HG03571 (cell line): ENCODE results near the gene LBHD2.
"Not testable (repeated sequence)": the region's sequence is repeated elsewhere in the genome, so short reads cannot be mapped to it uniquely, and the experiment has no call there.

Source experiments
- ATAC-seq: cut with Tn5 transposase; IDR thresholded peaks from one replicate; pipeline ENCODE4 v1.9.1; 2021; ENCODE audit not compliant: unreplicated experiment

The LBHD2 gene

DNA sequence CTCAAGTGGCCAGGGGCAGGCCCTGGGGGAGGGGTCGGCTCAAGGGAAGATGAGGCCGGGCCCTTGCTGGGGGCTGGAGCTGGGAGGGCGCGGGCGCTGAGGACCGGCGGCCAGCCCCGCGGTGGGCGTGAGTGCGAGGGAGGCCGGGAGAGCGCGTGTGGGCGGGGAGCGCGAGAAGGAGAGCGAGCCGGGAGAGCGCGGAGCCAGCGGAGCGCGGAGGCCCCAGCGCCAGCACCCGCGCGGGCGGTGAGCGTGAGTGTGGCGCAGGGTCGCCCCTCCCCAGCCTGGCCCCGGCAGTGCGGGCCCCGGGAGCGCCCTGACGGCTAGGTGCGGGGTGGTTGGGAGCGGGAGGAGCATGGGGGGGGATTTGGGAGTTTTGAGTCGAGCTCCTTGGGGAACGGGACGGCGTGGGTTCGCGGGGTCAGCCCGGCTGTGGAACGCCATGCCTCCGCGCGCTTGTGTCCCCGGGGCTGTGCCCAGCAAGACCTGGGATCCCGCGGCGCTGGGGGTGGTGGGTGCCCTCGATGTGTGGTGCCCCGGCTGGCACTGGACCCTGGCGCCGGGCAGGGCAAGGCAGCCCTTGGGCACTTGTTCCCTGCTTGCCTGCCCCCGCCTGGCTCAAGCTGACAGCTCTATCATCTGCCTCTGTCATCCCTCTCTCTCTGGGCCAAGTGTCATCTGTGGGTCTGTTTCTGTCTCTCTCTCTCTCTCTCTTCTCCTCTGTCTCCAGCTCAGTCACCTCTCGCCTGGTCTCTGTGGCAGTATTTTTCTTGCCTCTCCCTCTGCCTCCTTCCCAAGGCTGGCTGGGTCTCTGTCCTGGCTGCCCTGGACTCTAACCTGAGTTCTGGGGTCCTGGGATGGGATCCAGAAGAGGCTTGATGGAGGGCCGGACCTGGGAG, at the start of gene LBHD2:
Gene LBHD2, plus strand, starts transcription at position 190 of the 899 bp plus-strand sequence. CDS start 1,803 bp downstream, outside the sequence.
- ATAC-seq = no peak

DNA sequence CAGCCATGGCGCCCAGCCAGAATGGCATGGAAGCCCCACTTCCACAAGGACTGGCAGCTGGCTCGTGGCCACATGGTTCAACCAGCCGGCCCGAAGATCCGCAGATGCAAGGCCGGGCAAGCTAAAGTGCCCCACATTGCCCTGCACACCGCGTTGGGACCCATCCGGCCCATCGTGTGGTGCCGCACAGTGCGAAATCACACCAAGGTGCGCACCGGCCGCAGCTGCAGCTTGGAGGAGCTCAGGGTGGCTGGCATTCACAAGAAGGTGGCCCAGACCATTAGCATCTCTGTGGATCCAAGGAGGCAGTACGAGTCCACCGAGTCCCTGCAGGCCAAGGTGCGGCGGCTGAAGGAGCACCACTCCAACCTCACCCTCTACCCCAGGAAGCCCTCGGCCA, 42.5 kb upstream of the LBHD2 start:
- no peak for ATAC-seq

DNA sequence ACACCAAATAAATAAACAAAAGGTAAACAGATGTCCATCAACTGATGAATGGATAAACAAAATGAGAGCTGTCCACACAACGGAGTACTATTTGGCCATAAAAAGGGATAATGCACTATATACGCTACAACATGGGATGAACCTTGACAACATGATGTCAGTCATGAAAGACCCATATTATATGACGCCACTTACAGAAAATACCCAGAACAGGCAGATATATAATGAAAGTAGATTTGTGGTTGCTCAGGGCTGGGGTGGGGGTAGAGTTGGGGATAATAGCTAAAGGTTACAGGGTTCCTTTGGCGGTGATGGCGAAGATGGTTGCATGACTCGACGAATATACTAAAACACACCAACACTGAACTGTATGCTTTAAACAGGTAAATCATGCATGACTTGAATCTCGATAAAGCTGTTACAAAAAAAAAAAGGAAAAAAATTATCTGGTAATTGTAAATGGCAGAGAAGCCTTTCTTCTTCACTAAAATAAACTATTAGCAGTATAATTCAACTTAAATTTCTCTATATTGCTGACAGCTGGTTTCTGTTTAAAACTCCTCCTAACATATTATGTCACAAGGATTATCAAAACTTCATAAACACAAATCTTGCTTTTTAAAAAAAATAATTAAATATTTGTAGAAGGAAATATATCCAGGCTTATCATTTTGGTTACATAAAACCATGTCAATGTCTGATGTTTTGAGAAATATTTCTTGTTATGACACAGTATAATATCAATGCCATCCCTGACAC, 40.6 kb upstream of the LBHD2 start:
- no peak for ATAC-seq

DNA sequence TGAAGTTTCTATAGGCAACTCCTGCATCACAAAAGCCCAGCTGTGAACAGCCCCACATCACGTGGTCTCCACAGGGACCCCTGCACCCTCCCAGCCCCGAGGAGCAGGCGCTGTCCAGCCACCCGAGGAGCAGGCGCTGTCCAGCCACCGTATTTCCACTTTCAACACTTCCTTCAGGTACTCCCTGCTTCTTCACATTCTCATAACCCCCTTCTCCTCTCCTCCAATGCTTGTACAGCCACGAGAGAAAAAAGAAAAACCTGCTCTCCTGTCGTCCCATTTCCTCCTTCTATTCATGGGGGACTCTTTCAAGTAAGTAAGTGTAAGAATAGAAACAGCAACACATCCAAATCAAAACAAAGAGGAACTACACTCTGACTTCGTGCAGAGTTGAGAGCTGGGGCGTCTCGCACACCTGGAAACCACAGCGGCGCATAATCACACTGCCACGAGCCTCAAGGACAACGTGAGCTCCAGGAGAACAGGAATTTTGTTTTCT, 38.6 kb upstream of the LBHD2 start:
- ATAC-seq = no peak

DNA sequence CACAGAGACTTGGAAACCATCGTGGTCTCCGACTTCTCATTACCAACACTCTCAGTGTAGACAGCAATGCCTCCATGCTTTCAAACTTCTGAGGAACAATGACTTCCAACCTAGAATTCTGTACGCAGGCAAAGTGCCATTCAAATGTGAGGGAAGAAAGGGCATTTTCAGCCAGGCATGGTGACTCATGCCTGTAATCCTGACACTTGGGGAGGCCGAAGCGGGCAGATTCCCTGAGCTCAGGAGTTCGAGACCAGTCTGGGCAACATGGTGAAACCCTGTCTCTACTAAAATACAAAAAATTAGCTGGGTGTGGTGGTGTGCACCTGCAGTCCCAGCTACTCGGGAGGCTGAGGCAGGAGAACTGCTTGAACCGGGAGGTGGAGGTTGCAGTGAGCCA, 36.6 kb upstream of the LBHD2 start:
- ATAC-seq = not testable (repeated sequence)

DNA sequence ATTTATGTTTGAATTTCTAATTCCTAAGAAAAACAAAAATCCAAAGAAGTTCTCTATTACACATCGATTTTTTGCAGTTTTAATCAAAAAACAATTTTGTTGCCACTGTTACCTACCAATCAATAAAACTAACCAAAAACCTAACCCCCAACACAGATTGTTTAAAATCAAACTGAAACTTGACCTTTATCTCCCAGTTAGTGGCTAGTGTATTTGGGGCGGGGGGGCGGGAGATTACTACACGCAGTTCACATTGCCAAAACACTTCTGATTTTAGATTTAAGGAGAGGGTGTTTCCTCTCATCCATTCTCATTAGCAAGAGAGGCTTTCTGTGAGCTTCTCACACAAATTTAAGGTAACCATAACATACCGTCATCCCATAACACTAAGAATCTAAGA, 33.1 kb upstream of the LBHD2 start:
- ATAC-seq = no peak

DNA sequence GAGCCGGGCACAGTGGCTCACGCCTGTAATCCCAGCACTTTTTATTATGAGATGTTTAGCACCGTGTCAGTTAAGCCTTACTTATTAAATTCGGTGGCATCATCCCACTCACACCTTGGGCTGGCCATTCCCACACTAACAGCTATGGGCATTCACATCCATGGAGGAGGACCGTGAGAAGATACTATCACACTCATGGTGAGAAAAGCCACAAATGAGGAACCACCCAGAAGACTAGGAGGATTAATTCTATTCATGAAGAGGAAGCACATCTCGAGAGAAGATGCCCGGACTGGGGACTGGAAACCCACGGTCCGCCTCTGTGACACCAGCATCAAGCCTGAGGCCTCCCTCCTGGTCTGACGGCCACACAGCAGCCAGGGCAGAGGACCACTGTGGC, 31.6 kb upstream of the LBHD2 start:
- no peak for ATAC-seq

DNA sequence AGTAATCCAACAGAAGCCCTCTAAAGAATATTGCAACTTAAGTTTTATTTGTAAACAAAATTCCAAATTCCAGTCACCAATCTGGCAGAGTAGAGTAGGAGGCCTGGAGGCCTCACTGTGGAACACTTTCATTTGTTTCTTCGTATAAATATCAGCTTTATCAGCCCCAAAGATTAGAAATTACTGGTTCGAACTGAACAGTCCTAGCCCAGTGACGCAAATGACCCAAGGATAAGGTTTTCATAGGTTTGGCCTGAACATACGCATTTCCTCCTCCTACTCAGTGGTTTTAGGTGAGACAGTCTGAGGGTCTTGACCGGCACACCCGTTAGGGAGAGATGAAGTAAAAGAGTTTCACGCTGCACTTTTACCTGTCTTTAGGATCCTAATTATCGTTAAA, 28.3 kb upstream of the LBHD2 start:
- no peak for ATAC-seq

DNA sequence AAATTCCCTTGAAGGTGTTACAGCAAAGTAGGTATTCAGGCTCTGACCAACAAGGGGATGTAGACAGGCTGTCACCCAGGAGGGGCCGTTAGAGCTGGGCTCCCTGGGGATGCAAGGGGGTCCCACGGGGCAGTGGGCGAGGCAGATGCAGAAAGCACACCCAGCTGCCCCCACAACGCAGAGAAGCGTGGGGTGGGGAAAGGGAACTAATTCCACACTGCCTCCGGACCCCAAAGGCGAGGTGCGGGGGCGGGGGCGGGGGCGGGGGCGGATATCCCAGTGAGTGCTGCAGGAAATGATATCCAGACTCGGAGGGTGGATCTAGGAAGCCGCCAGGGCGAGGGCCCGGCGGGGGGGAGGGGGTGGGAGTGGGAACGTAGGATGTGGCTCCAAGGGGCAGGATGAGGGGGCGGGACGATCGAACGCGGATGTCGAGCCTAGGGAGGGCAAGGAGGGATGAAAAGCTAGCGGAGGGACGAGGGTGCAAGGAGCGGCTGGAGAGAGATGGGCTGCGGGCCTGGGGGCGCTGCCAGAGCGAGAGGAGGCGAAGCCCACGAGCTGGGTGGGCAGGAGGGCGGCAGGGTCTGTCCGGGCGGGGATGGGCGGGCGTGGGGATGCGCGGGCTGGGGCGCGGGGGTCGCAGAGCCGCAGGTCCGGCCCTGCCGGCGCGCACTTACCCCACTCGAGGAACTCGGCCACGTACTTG, 27.5 kb upstream of the LBHD2 start:
- ATAC-seq = no peak

DNA sequence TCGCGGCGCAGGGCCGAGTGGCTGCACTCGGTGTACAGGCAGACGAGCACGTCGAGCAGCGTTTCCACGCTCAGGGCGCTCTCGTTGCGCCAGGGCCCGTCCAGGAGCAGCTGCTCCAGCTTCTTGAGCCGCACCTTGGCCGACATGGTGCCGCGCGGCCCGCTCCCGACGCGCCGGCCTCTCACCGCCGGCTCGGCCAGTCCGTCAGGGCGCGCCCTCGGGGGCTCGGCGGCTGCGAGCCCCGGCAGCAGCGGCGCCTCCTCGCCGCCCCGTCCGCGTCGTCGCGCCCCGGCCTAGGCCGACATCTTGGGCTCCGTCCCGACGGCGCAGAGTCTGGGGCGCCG, 27.0 kb upstream of the LBHD2 start:
- ATAC-seq = no peak

DNA sequence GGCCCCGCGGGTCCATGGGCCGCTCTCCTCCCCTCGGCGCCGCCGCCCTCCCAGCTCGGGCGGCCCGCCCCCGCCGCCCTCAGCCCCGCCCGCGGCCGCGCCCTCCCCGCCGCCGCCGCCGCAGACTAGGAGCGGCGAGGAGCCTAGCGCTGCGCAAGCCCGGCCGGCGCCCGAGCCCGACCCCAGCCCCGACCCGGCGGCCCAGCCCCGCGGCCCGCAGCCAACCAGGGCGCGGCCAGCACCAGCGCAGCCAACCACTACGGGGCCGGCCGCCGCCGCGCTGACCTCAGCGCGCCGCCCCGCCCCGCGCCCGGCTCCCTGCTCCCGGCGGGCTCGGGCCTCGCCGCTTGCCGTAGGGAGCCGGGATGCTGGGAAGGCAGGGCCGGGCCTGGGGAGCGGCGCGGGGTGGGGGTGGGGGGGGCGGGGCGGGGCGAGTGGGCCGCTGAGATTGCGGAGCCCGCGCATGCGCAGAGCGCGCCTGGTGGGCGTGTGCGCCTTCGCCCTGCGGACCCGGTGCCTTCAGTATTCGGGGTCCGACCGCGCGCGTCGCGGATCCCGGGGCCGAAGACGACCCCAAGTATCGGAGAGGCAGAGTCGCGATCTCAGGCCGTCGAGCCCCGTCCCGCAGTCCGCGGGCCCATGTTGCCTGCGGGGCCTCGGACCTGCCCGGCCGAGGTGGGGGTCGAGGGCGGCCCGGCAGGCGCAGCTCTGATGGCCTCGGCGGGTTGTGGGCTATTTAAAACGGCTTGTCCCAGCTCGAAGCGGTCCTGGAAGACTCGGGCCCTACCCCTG, 26.4 kb upstream of the LBHD2 start, which contains the start of gene CDC42BPB:
Gene CDC42BPB, minus strand, starts transcription at position 178 of the 792 bp plus-strand sequence. CDS start 376 bp downstream, outside the sequence.
- peak; percentile 77 for ATAC-seq

DNA sequence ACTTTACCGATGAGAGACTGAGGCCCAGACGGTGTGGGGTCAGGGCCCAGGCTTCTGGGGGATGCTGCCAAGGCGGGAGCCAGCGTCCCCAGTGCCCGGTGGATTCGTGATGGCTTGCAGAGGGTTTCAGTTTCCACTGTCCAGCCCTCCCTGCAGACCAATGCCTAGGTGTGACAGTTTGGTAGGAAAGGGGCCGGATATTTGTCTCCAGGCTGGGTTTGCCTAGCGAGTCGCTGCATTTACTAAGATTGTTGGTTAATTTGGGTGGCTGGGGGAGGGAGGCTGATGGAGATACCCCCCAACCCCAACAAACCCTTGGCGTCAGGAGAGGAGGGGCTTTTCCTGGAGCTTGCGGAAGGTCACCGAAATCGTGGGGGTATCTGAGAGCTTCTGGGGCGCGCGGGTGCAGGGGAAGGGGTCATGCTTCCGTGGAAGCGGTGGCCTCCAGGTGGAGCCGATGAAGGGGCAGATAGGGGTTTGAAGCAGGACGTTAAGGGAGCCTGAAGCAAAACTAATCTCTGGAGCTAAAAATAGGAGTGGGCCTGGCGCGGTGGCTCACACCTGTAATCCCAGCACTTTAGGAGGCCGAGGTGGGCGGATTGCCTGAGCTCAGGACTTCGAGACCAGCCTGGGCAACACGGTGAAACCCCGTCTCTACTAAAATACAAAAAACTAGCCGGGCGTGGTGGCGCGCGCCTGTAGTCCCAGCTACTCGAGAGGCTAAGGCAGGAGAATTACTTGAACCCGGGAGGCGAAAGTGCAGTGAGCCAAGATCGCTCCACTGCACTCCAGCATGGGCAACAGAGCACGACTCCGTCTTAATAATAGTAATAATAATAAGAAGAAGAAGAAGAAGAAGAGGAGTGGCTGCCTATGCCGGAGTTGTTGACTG, 25.6 kb upstream of the LBHD2 start:
- ATAC-seq = no peak

DNA sequence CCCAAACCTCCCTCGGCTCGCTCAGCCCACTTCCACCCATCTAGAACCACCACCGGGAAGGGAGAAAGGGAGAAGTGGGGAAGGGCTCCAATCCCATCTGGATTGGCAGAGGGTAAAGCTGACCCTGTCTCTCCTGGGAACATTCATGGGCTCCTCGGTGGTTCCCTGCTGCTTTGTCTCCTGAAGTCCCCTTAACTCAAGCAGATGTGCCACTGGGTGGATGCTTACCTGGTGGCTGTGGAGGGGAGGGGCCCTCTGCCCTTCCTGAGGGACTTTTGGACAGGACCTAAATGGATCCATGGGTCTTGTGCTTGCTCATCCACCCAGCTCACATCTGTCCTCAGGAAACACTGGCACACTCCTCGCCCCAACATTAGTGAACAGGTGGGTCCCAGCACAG, 24.5 kb upstream of the LBHD2 start:
- ATAC-seq = no peak

DNA sequence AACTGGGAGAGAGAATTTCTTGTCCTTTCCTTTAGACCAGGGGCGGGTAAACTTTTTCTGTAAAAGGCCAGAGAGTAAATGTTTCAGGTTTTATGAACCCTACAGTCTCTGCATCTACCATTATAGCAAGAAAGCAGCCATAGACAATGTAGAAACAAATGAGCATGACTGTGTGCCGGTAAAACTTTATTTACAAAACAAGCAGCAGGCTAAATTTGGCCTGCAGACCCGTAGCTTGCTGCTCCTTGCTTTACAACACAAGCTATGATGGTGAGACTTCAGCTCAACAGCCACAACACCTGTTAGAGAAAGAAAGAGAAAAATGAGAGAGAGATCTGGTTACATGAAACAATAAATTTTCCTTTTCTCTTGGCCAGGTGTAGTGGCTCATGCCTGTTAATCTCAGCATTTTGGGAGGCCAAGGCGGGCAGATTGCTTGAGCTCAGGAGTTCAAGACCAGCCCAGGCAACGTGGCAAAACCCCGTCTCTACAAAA, 22.5 kb upstream of the LBHD2 start:
- no peak for ATAC-seq

DNA sequence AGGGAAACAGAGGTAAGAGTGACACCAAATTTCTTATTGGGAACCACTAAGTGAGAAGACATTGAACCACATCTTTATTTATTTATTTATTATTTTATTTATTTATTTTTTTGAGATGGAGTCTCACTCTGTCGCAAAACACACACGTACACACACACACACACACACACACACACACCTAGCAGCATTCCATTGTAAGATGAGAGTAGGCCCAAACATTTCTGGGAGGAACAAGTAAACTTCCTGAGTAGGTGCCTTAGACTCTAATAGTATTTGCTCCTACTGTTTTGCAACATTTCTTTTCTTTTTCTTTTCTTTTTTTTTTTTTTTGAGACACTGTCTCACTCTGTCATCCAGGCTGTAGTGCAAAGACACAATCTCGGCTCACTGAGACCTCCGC, 19.6 kb upstream of the LBHD2 start:
- no peak for ATAC-seq

DNA sequence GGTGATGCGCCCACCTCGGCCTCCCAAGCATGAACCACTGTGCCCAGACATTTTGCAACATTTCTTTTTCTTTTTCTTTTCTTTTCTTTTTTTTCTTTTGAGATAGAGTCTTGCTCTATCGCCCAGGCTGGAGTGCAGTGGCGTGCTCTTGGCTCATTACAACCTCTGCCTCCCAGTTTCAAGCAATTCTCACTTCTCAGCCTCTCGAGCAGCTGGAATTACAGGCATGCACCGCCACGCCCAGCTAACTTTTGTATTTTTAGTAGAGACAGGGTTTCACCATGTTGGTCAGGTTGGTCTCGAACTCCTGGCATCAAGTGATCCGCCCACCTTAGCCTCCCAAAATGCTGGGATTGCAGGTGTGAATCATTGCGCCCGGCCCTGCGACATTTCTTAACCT, 19.0 kb upstream of the LBHD2 start:
- no peak for ATAC-seq

DNA sequence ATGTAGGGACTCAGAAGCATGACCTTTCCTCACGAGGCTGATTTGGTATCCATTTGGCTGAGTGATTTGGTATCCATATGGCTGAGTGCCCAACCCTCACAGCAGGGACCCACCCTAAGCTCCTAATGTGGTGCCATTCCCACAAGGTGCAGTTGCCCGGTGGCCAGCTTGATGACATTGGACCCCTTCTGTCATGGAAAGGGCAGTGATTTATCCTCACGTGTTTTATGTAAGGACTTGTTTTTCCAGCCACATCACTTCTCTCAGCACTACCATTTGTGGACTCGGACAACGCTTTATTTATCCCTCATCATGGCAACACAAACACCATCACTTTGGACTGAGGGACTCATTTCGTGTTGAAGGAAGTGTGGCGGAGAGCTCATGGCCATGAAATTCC, 18.1 kb upstream of the LBHD2 start:
- ATAC-seq = no peak

DNA sequence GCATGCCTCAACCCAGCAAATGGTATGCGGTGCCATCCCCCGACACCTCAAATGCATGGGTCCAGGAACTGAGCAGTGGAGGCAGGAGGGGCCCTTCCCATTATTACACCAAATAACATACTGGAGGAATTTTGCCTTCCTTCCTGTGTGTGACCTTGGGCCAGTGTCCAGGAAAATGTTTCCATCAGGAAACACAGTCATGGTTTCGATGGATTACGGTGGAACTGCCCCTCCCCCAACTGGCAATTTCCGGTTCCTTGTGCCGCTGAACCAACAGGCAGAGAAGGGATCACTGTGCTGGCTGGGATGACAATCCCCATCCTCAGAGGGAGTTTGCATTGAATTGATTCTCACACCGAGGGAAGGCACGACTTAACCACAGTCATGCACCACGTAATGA, 17.6 kb upstream of the LBHD2 start:
- no peak for ATAC-seq

DNA sequence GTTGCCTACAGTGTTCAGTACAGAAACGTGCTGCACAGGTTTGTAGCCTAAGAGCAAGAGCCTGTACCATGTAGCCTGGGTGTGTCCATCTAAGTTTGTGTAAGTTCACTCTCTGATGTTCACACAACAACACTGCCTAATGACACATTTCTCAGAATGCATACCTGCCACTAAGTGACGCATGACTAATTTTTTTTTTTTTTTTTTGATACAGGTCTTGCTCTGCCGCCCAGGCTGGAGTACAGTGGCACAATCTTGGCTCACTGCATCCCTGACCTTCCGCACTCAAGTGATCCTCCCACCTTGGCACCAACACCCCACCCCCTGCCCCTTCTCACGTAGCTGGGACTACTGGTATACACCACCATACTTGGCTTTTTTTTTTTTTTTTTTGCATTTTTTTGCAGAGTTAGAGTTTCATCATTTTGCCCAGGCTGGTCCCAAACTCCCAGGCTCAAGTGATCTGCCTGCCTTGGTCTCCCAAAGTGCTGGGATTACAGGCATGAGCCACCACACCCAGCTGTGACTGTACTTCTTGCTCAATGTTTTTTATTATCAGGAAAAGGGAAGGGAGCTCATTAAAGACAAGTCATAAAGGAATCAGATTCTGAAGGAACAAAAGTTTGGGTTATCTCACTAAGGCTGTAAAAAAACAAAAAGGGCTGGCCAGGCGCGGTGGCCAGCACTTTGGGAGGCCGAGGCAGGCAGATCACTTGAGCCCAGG, 16.6 kb upstream of the LBHD2 start:
- no peak for ATAC-seq
